ENCODE data around the gene ADAMTS17.

ADAMTS17 gene

GRCh38 chr15:100022391-100022790 is 319.4 kb downstream of the ADAMTS17 start:
- DNase-seq (ENCODE audit: low read depth in 2 of 2) = no peak

GRCh38 chr15:100021653-100022052 is 320.1 kb downstream of the ADAMTS17 start:
- DNase-seq (ENCODE audit: low read depth in 2 of 2) = no peak

- no peak for DNase-seq (ENCODE audit: low read depth in 2 of 2)
Observed at GRCh38 chr15:100020614-100021013, 321.2 kb downstream of the ADAMTS17 start.

- no peak for DNase-seq (ENCODE audit: low read depth in 2 of 2)
Observed at GRCh38 chr15:100020189-100020588, 321.6 kb downstream of the ADAMTS17 start.

- DNase-seq (ENCODE audit: low read depth in 2 of 2) = no peak
Observed at GRCh38 chr15:100019601-100020000, 322.2 kb downstream of the ADAMTS17 start.

- DNase-seq (ENCODE audit: low read depth in 2 of 2) = no peak
Observed at GRCh38 chr15:100018191-100018590, 323.6 kb downstream of the ADAMTS17 start.

GRCh38 chr15:100017140-100017539 is 324.6 kb downstream of the ADAMTS17 start:
- no peak for DNase-seq (ENCODE audit: low read depth in 2 of 2)

- DNase-seq (ENCODE audit: low read depth in 2 of 2) = no peak
Observed at GRCh38 chr15:100016632-100017031, 325.1 kb downstream of the ADAMTS17 start.

- DNase-seq (ENCODE audit: low read depth in 2 of 2) = no peak
Observed at GRCh38 chr15:100011235-100011634, 330.5 kb downstream of the ADAMTS17 start.

- no peak for DNase-seq (ENCODE audit: low read depth in 2 of 2)
Observed at GRCh38 chr15:100009372-100009771, 332.4 kb downstream of the ADAMTS17 start.

- no peak for DNase-seq (ENCODE audit: low read depth in 2 of 2)
Observed at GRCh38 chr15:100008258-100008657, 333.5 kb downstream of the ADAMTS17 start.

- no peak for DNase-seq (ENCODE audit: low read depth in 2 of 2)
Observed at GRCh38 chr15:100007609-100008008, 334.2 kb downstream of the ADAMTS17 start.

- DNase-seq (ENCODE audit: low read depth in 2 of 2) = no peak
Observed at GRCh38 chr15:100005715-100006114, 336.1 kb downstream of the ADAMTS17 start.

GRCh38 chr15:100005013-100005412 is 336.8 kb downstream of the ADAMTS17 start:
- DNase-seq (ENCODE audit: low read depth in 2 of 2) = no peak

GRCh38 chr15:100002787-100003536 is 338.8 kb downstream of the ADAMTS17 start:
- DNase-seq (ENCODE audit: low read depth in 2 of 2) = no peak

GRCh38 chr15:100002086-100002620 is 339.6 kb downstream of the ADAMTS17 start:
- DNase-seq (ENCODE audit: low read depth in 2 of 2) = no peak

GRCh38 chr15:100001405-100001804 is 340.4 kb downstream of the ADAMTS17 start:
- DNase-seq (ENCODE audit: low read depth in 2 of 2) = peak in 1 of 2 donors; percentile 23

GRCh38 chr15:99999282-100000070 is 342.3 kb downstream of the ADAMTS17 start:
- DNase-seq (ENCODE audit: low read depth in 2 of 2) = no peak

GRCh38 chr15:99998661-99999101 is 343.1 kb downstream of the ADAMTS17 start:
- no peak for DNase-seq (ENCODE audit: low read depth in 2 of 2)

- DNase-seq (ENCODE audit: low read depth in 2 of 2) = no peak
Observed at GRCh38 chr15:99997112-99997651, 344.6 kb downstream of the ADAMTS17 start.

GRCh38 chr15:99996660-99997059 is 345.1 kb downstream of the ADAMTS17 start:
- no peak for DNase-seq (ENCODE audit: low read depth in 2 of 2)

GRCh38 chr15:99995543-99995942 is 346.2 kb downstream of the ADAMTS17 start:
- DNase-seq (ENCODE audit: low read depth in 2 of 2) = no peak
